ENCODE measurements around the gene TMEM187.

DNA sequence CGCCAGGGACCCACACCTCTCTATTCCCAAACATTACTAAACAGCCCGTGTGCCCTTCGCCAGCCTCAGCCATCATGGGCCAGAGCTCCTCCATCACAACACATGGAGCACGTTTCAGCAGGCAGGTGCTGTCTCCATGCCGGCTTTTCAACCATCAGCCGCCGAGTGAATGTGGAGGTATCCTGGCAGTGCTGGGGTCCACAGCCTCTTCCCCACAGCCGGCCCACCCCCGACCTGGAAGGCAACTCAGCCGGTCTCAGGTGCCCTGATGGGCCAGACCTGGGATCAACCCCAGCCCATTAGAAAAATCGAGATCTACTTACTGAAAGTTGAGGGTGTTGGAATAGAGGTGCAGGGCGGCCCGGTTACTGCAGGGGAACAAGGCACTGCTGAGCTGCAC lies 40.8 kb upstream of the TMEM187 start:
- no peak for TF ChIP-seq CTCF (IDR thresholded peaks at IDR 0.05)
- TF ChIP-seq POLR2A (IDR thresholded peaks at IDR 0.05): no peak
- no peak for TF ChIP-seq POLR2AphosphoS5 (IDR thresholded peaks at IDR 0.05)
- TF ChIP-seq EP300 (IDR thresholded peaks at IDR 0.05): no peak
